HEK293 (cell line): ENCODE measurements around the gene DMC1.
A peak's percentile ranks its signal among the peaks of the same experiment; 100 is the strongest.

Experiments
- GFI1B ChIP-seq: fragments of 450-650 bp; formaldehyde crosslinking; IDR thresholded peaks from 2 replicates; pipeline ENCODE4 v1.5.1; 2016; ENCODE audit warnings: missing biosample characterization, missing genetic modification characterization
- IKZF3 ChIP-seq: fragments of 450-650 bp; IDR thresholded peaks from 2 replicates; pipeline ENCODE4 v1.5.0; 2018; ENCODE audit warnings: missing biosample characterization, mild to moderate bottlenecking, missing genetic modification characterization, moderate library complexity
- KLF1 ChIP-seq: fragments of 450-650 bp; formaldehyde crosslinking; IDR thresholded peaks from 2 replicates; pipeline ENCODE4 v1.5.1; 2016; ENCODE audit warnings: missing biosample characterization, missing genetic modification characterization
- KLF10 ChIP-seq: fragments of 450-650 bp; IDR thresholded peaks from 2 replicates; pipeline ENCODE4 v1.5.1; 2018; ENCODE audit warnings: missing biosample characterization, mild to moderate bottlenecking, missing genetic modification characterization
- KLF8 ChIP-seq: fragments of 450-650 bp; formaldehyde crosslinking; IDR thresholded peaks from 2 replicates; pipeline ENCODE4 v1.5.1; 2016; ENCODE audit warnings: missing biosample characterization, missing genetic modification characterization
- MZF1 ChIP-seq: fragments of 450-650 bp; formaldehyde crosslinking; IDR thresholded peaks from 2 replicates; pipeline ENCODE4 v1.5.1; 2017; ENCODE audit warnings: missing biosample characterization, missing genetic modification characterization, borderline replicate concordance
- PRDM1 ChIP-seq: fragments of 450-650 bp; formaldehyde crosslinking; IDR thresholded peaks from 2 replicates; pipeline ENCODE4; 2016; ENCODE audit warnings: missing biosample characterization, missing genetic modification characterization
- SCRT2 ChIP-seq: fragments of 450-650 bp; formaldehyde crosslinking; IDR thresholded peaks from 2 replicates; pipeline ENCODE4 v1.5.1; 2016; ENCODE audit warnings: missing biosample characterization, missing genetic modification characterization
- SP2 ChIP-seq: fragments of 450-650 bp; formaldehyde crosslinking; IDR thresholded peaks from 2 replicates; pipeline ENCODE4 v1.5.1; 2016; ENCODE audit warnings: missing biosample characterization, missing genetic modification characterization
- SP7 ChIP-seq: fragments of 450-650 bp; formaldehyde crosslinking; IDR thresholded peaks from 2 replicates; pipeline ENCODE4 v1.5.1; 2016; ENCODE audit warnings: missing biosample characterization, missing genetic modification characterization
- ZNF169 ChIP-seq: fragments of 450-650 bp; formaldehyde crosslinking; IDR thresholded peaks from 2 replicates; pipeline ENCODE4 v1.5.1; 2016; ENCODE audit warnings: missing biosample characterization, missing genetic modification characterization
- ZNF211 ChIP-seq: fragments of 450-650 bp; formaldehyde crosslinking; IDR thresholded peaks from 2 replicates; pipeline ENCODE4 v1.5.1; 2016; ENCODE audit warnings: low read depth, missing biosample characterization, missing genetic modification characterization
- ZNF24 ChIP-seq: fragments of 450-650 bp; formaldehyde crosslinking; IDR thresholded peaks from 2 replicates; pipeline ENCODE4 v1.5.1; 2016; ENCODE audit warnings: missing biosample characterization, missing genetic modification characterization
- ZNF274 ChIP-seq, 2 experiments: fragments of 200-500 bp in 1 of 2; fragments of 450-650 bp in 1 of 2; sonication (Bioruptor generic) in 1 of 2; formaldehyde crosslinking in 1 of 2; IDR thresholded peaks; 2 replicates each; pipeline versions ENCODE4 v1.5.1 to v1.6.1; 2014 to 2016; ENCODE audit warnings: borderline replicate concordance in 1 of 2, inconsistent platforms in 1 of 2, low read length in 1 of 2, missing biosample characterization in 1 of 2, missing genetic modification characterization in 1 of 2
- ZNF302 ChIP-seq: fragments of 450-650 bp; formaldehyde crosslinking; IDR thresholded peaks from 2 replicates; pipeline ENCODE4 v1.5.1; 2016; ENCODE audit warnings: missing biosample characterization, missing genetic modification characterization, low read depth
- ZNF311 ChIP-seq: fragments of 450-650 bp; formaldehyde crosslinking; IDR thresholded peaks from 2 replicates; pipeline ENCODE4 v1.5.1; 2017; ENCODE audit warnings: missing biosample characterization, missing genetic modification characterization, borderline replicate concordance
- ZNF341 ChIP-seq: fragments of 450-650 bp; formaldehyde crosslinking; IDR thresholded peaks from 2 replicates; pipeline ENCODE4; 2016; ENCODE audit warnings: low read depth, missing biosample characterization, missing genetic modification characterization
- ZNF37A ChIP-seq: fragments of 450-650 bp; IDR thresholded peaks from 2 replicates; pipeline ENCODE4 v1.5.1; 2018; ENCODE audit warnings: missing biosample characterization, missing genetic modification characterization
- ZNF391 ChIP-seq: fragments of 450-650 bp; formaldehyde crosslinking; IDR thresholded peaks from 2 replicates; pipeline ENCODE4 v1.5.1; 2016; ENCODE audit warnings: low read depth, missing biosample characterization, missing genetic modification characterization, borderline replicate concordance
- ZNF521 ChIP-seq: fragments of 450-650 bp; formaldehyde crosslinking; IDR thresholded peaks from 2 replicates; pipeline ENCODE4 v1.5.1; 2017; ENCODE audit warnings: missing biosample characterization, mild to moderate bottlenecking, missing genetic modification characterization
- ZNF544 ChIP-seq: fragments of 450-650 bp; formaldehyde crosslinking; IDR thresholded peaks from 2 replicates; pipeline ENCODE4 v1.5.0; 2017; ENCODE audit warnings: missing biosample characterization, missing genetic modification characterization
- ZNF549 ChIP-seq: fragments of 450-650 bp; IDR thresholded peaks from 2 replicates; pipeline ENCODE4 v1.5.1; 2018; ENCODE audit warnings: missing biosample characterization, missing genetic modification characterization, mild to moderate bottlenecking, inconsistent platforms, moderate library complexity
- TF ChIP-seq, protein P1 (sequence below): fragments of 450-650 bp; formaldehyde crosslinking; IDR thresholded peaks from 2 replicates; pipeline ENCODE4 v1.5.1; 2016; ENCODE audit warnings: missing biosample characterization, missing genetic modification characterization
- TF ChIP-seq, protein P2 (sequence below): fragments of 450-650 bp; formaldehyde crosslinking; IDR thresholded peaks from 2 replicates; pipeline ENCODE4 v1.5.1; 2016; ENCODE audit warnings: missing biosample characterization, missing genetic modification characterization
- TF ChIP-seq, protein P3 (sequence below): fragments of 450-650 bp; formaldehyde crosslinking; IDR thresholded peaks from 2 replicates; pipeline ENCODE4 v1.5.1; 2016; ENCODE audit warnings: missing biosample characterization, missing genetic modification characterization
- TF ChIP-seq, protein P4 (sequence below): fragments of 450-650 bp; formaldehyde crosslinking; IDR thresholded peaks from 2 replicates; pipeline ENCODE4 v1.5.1; 2016; ENCODE audit warnings: missing biosample characterization, missing genetic modification characterization, low read depth
- TF ChIP-seq, protein P5 (sequence below): fragments of 450-650 bp; formaldehyde crosslinking; IDR thresholded peaks from 2 replicates; pipeline ENCODE4 v1.5.1; 2016; ENCODE audit warnings: missing biosample characterization, missing genetic modification characterization, low read depth
- TF ChIP-seq, protein P6 (sequence below): fragments of 450-650 bp; formaldehyde crosslinking; IDR thresholded peaks from 2 replicates; pipeline ENCODE4 v1.5.1; 2017; ENCODE audit warnings: missing biosample characterization, missing genetic modification characterization

The DMC1 gene

DNA sequence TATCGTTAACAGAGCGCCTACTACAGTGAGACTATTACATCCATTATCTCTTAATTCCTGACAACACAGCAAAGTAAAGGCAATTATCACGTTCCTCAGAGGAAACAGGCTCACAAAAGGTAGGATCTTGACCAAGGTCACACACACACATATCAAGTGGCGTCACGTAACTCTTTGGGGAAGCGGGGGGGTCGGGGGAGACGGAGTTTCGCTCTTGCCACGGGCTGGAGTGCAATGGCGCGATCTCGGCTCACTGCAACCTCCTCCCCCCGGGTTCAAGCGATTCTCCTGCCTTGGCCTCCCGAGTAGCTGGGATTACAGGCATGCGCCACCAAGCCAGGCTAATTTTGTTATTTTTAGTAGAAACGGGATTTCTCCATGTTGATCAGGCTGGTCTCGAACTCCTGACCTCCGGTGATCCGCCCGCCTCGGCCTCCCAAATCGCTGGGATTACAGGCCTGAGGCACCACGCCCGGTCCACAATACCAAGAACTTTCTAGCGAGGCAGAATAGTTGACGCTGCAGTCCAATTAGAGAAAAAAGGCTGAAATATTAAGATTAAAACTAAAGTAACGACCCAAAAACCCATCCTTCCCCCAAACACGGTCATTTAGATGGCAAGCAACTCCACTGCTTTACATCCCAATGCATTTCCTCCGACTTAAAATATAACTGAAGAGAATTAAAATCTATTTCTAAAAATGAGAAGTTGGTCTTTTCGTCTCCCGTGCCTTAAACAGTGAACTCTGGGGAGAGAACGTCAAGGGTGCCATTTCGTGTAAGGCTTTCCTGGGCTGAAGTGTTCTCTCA is 65.0 kb downstream of the DMC1 start (continued):
- TF ChIP-seq, protein P1, sequence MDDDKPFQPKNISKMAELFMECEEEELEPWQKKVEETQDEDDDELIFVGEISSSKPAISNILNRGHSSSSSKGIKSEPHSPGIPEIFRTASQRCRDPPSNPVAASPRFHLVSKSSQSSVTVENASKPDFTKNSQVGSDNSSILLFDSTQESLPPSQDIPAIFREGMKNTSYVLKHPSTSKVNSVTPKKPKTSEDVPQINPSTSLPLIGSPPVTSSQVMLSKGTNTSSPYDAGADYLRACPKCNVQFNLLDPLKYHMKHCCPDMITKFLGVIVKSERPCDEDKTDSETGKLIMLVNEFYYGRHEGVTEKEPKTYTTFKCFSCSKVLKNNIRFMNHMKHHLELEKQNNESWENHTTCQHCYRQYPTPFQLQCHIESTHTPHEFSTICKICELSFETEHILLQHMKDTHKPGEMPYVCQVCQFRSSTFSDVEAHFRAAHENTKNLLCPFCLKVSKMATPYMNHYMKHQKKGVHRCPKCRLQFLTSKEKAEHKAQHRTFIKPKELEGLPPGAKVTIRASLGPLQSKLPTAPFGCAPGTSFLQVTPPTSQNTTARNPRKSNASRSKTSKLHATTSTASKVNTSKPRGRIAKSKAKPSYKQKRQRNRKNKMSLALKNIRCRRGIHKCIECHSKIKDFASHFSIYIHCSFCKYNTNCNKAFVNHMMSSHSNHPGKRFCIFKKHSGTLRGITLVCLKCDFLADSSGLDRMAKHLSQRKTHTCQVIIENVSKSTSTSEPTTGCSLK (tag by site-specific recombination) = no peak
- TF ChIP-seq, protein P2, sequence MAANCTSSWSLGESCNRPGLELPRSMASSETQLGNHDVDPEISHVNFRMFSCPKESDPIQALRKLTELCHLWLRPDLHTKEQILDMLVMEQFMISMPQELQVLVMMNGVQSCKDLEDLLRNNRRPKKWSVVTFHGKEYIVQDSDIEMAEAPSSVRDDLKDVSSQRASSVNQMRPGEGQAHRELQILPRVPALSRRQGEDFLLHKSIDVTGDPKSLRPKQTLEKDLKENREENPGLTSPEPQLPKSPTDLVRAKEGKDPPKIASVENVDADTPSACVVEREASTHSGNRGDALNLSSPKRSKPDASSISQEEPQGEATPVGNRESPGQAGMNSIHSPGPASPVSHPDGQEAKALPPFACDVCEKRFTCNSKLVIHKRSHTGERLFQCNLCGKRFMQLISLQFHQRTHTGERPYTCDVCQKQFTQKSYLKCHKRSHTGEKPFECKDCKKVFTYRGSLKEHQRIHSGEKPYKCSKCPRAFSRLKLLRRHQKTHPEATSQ = no peak
- TF ChIP-seq ZNF24 (tag by site-specific recombination) = no peak
- no peak for TF ChIP-seq KLF10 (tag by site-specific recombination)
- TF ChIP-seq ZNF341 (tag by site-specific recombination) = peak; percentile 55
- no peak for TF ChIP-seq SCRT2 (tag by site-specific recombination)
- TF ChIP-seq ZNF544 (tag by site-specific recombination) = no peak
- TF ChIP-seq ZNF521 (tag by site-specific recombination) = no peak
- 0 out of 2 replicates have a peak, but pooled peaks have one; percentile 17 for TF ChIP-seq KLF1
- no peak for TF ChIP-seq ZNF274 (IDR thresholded peaks at IDR 0.05; ENCODE audit: low read length)
- no peak for TF ChIP-seq ZNF274 (tag by site-specific recombination; IDR thresholded peaks at IDR 0.05; ENCODE audit: borderline replicate concordance)
- no peak for TF ChIP-seq GFI1B (tag by site-specific recombination)
- TF ChIP-seq SP7 (tag by site-specific recombination) = peak; percentile 49
- no peak for TF ChIP-seq SP2 (tag by site-specific recombination)
- TF ChIP-seq PRDM1 = no peak; the same call in 1 of the 2 replicates
- TF ChIP-seq ZNF37A = no peak
- TF ChIP-seq ZNF169 (tag by site-specific recombination) = no peak
- TF ChIP-seq, protein P3, sequence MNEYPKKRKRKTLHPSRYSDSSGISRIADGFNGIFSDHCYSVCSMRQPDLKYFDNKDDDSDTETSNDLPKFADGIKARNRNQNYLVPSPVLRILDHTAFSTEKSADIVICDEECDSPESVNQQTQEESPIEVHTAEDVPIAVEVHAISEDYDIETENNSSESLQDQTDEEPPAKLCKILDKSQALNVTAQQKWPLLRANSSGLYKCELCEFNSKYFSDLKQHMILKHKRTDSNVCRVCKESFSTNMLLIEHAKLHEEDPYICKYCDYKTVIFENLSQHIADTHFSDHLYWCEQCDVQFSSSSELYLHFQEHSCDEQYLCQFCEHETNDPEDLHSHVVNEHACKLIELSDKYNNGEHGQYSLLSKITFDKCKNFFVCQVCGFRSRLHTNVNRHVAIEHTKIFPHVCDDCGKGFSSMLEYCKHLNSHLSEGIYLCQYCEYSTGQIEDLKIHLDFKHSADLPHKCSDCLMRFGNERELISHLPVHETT = peak; percentile 51; the same call in 1 of the 2 replicates
- TF ChIP-seq KLF8 (tag by site-specific recombination) = peak; percentile 15; the same call in 1 of the 2 replicates
- TF ChIP-seq, protein P4, sequence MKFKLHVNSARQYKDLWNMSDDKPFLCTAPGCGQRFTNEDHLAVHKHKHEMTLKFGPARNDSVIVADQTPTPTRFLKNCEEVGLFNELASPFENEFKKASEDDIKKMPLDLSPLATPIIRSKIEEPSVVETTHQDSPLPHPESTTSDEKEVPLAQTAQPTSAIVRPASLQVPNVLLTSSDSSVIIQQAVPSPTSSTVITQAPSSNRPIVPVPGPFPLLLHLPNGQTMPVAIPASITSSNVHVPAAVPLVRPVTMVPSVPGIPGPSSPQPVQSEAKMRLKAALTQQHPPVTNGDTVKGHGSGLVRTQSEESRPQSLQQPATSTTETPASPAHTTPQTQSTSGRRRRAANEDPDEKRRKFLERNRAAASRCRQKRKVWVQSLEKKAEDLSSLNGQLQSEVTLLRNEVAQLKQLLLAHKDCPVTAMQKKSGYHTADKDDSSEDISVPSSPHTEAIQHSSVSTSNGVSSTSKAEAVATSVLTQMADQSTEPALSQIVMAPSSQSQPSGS (tag by site-specific recombination) = no peak
- TF ChIP-seq MZF1 (tag by site-specific recombination) = no peak
- TF ChIP-seq ZNF302 (tag by site-specific recombination) = no peak
- TF ChIP-seq, protein P5, sequence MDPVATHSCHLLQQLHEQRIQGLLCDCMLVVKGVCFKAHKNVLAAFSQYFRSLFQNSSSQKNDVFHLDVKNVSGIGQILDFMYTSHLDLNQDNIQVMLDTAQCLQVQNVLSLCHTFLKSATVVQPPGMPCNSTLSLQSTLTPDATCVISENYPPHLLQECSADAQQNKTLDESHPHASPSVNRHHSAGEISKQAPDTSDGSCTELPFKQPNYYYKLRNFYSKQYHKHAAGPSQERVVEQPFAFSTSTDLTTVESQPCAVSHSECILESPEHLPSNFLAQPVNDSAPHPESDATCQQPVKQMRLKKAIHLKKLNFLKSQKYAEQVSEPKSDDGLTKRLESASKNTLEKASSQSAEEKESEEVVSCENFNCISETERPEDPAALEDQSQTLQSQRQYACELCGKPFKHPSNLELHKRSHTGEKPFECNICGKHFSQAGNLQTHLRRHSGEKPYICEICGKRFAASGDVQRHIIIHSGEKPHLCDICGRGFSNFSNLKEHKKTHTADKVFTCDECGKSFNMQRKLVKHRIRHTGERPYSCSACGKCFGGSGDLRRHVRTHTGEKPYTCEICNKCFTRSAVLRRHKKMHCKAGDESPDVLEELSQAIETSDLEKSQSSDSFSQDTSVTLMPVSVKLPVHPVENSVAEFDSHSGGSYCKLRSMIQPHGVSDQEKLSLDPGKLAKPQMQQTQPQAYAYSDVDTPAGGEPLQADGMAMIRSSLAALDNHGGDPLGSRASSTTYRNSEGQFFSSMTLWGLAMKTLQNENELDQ (tag by site-specific recombination) = no peak
- no peak for TF ChIP-seq IKZF3
- TF ChIP-seq, protein P6, sequence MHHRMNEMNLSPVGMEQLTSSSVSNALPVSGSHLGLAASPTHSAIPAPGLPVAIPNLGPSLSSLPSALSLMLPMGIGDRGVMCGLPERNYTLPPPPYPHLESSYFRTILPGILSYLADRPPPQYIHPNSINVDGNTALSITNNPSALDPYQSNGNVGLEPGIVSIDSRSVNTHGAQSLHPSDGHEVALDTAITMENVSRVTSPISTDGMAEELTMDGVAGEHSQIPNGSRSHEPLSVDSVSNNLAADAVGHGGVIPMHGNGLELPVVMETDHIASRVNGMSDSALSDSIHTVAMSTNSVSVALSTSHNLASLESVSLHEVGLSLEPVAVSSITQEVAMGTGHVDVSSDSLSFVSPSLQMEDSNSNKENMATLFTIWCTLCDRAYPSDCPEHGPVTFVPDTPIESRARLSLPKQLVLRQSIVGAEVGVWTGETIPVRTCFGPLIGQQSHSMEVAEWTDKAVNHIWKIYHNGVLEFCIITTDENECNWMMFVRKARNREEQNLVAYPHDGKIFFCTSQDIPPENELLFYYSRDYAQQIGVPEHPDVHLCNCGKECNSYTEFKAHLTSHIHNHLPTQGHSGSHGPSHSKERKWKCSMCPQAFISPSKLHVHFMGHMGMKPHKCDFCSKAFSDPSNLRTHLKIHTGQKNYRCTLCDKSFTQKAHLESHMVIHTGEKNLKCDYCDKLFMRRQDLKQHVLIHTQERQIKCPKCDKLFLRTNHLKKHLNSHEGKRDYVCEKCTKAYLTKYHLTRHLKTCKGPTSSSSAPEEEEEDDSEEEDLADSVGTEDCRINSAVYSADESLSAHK = peak; percentile 30; the same call in 1 of the 2 replicates
- no peak for TF ChIP-seq ZNF211 (tag by site-specific recombination)
- no peak for TF ChIP-seq ZNF311
- TF ChIP-seq ZNF549 (tag by site-specific recombination) = no peak
- peak; percentile 70; the same call in 1 of the 2 replicates for TF ChIP-seq ZNF391 (tag by site-specific recombination)
